ENCODE measurements around the gene ACTR1A. TPM values are rescaled to one million over a fixed set of nuclear protein-coding genes. Genes with fewer than 3 reads are reported as not detected.

Gene ACTR1A
- total and polyA plus RNA-seq, 9 of the 15 experiments (the other 6 are each of a cell fraction or from before 2014, with no cell fraction given), result 36.3 to 77.2 (median 49.6) TPM

- TF ChIP-seq SMARCC2 (IDR thresholded peaks at IDR 0.05; ENCODE audit: low read depth), result no peak
- TF ChIP-seq CTBP1 (IDR thresholded peaks at IDR 0.05; ENCODE audit: borderline replicate concordance), result no peak
- no peak for TF ChIP-seq DIDO1 (tag; IDR thresholded peaks at IDR 0.05; ENCODE audit: low read depth)
- no peak for TF ChIP-seq CHD1 (IDR thresholded peaks at IDR 0.05; ENCODE audit: low read length)
- TF ChIP-seq SRSF9 (IDR thresholded peaks at IDR 0.05; ENCODE audit: borderline replicate concordance, low read depth, low read length), result no peak
Observed at GRCh38 chr10:102538811-102539210, 36.3 kb upstream of the ACTR1A start (continued).

GRCh38 chr10:102537948-102538347 lies 35.4 kb upstream of the ACTR1A start:
- no peak overlapping the region for H3K27ac ChIP-seq (ENCODE audit: extremely low read depth, low read depth, low read length)
- DNase-seq (ENCODE audit: extremely low read depth in 1 of 4, low spot score in 3 of 4) (no peak), FAIRE-seq (no peak), ATAC-seq (no peak)
- no peaks in the 10 kb centered on the region for H3K79me2 ChIP-seq (ENCODE audit: control insufficient read depth, insufficient read depth, low read length)
- H3K36me3 ChIP-seq (ENCODE audit: control insufficient read depth, insufficient read depth, low read length), result no peaks in the 10 kb centered on the region
- ChIA-PET CTCF (ENCODE audit: low intra/inter-chr PET ratio) (interaction anchor here (0.5 kb wide), 1 partner anchor 50 kb away, joined by 3 read pairs; no protein-coding TSS in a partner anchor), POLR2A (no interaction called here)
- H3K9ac ChIP-seq (ENCODE audit: insufficient read depth in 1 of 2, low read depth in 2 of 2, low read length in 2 of 2), result no peak overlapping the region
- no peak overlapping the region for H2AFZ ChIP-seq (ENCODE audit: low read depth, low read length)
- no peaks in the 10 kb centered on the region for H3K27me3 ChIP-seq (ENCODE audit: control insufficient read depth in 2 of 2, insufficient read depth in 2 of 2, low read length in 2 of 2)
- no peak overlapping the region for H3K4me2 ChIP-seq (ENCODE audit: insufficient read depth, low read length)
- H3K9me3 ChIP-seq (replicated peaks; ENCODE audit: control insufficient read depth, insufficient read depth, low read depth, low read length), result no peaks in the 10 kb centered on the region
- intact Hi-C loops (cut with micrococcal nuclease) (no loop called here), in situ Hi-C loops (cut with MboI) (no loop called here)
- no peaks in the 10 kb centered on the region for H3K9me1 ChIP-seq (ENCODE audit: control insufficient read depth, insufficient read depth, low read length)
- H3K4me3 ChIP-seq, result no peak overlapping the region
- 100% methylated on average over 1 of the region's 2 CpGs for WGBS (ENCODE audit: insufficient coverage, low coverage, missing lambda C conversion rate)
- H4K20me1 ChIP-seq (replicated peaks; ENCODE audit: control insufficient read depth, insufficient read depth, low read length), result no peaks in the 10 kb centered on the region
- H3K4me1 ChIP-seq (replicated peaks in 1 of 2; ENCODE audit: control insufficient read depth in 2 of 2, insufficient read depth in 2 of 2, low read length in 2 of 2), result no peaks in the 10 kb centered on the region; a peak in 1 of 5 replicates
- no TSS peak for BruUV-seq (replicated peaks)
- TF ChIP-seq YY1 (IDR thresholded peaks at IDR 0.05; ENCODE audit: borderline replicate concordance in 1 of 3, control insufficient read depth in 1 of 3, extremely low read depth in 1 of 3, insufficient read depth in 3 of 3, insufficient read length in 1 of 3, insufficient replicate concordance in 2 of 3, low read depth in 1 of 3, low read length in 2 of 3) (no peak), E2F6 (IDR thresholded peaks at IDR 0.05; ENCODE audit: borderline replicate concordance in 1 of 2, extremely low read depth in 1 of 2, insufficient read depth in 1 of 2, insufficient read length in 1 of 2, low read depth in 1 of 2, low read length in 1 of 2, poor library complexity in 1 of 2, severe bottlenecking in 1 of 2) (no peak), MYNN (IDR thresholded peaks at IDR 0.05) (no peak), MYNN (CRISPR knock-in tag; IDR thresholded peaks at IDR 0.05) (no peak), GTF3C2 (IDR thresholded peaks at IDR 0.05; ENCODE audit: borderline replicate concordance, extremely low read depth, insufficient read length) (no peak), POLR2A (conservative IDR thresholded peaks at IDR 0.05) (no peak), TBL1XR1 (IDR thresholded peaks at IDR 0.05; ENCODE audit: low read length in 2 of 2) (no peak), CAMTA2 (CRISPR knock-in tag; conservative IDR thresholded peaks at IDR 0.05) (no peak), U2AF1 (optimal IDR thresholded peaks at IDR 0.05; ENCODE audit: low read depth, low read length) (no peak), RBM25 (IDR thresholded peaks at IDR 0.05; ENCODE audit: low read depth, low read length, severe bottlenecking) (no peak), PTBP1 (IDR thresholded peaks at IDR 0.05; ENCODE audit: low read depth, low read length) (no peak), ZNF586 (CRISPR knock-in tag; conservative IDR thresholded peaks at IDR 0.05) (no peak), CXXC5 (CRISPR knock-in tag; IDR thresholded peaks at IDR 0.05) (no peak), STAG1 (CRISPR knock-in tag; IDR thresholded peaks at IDR 0.05; ENCODE audit: borderline replicate concordance) (no peak), BCL6 (CRISPR knock-in tag; IDR thresholded peaks at IDR 0.05) (no peak)
